ENCODE measurements around the gene CEP70.

DNA sequence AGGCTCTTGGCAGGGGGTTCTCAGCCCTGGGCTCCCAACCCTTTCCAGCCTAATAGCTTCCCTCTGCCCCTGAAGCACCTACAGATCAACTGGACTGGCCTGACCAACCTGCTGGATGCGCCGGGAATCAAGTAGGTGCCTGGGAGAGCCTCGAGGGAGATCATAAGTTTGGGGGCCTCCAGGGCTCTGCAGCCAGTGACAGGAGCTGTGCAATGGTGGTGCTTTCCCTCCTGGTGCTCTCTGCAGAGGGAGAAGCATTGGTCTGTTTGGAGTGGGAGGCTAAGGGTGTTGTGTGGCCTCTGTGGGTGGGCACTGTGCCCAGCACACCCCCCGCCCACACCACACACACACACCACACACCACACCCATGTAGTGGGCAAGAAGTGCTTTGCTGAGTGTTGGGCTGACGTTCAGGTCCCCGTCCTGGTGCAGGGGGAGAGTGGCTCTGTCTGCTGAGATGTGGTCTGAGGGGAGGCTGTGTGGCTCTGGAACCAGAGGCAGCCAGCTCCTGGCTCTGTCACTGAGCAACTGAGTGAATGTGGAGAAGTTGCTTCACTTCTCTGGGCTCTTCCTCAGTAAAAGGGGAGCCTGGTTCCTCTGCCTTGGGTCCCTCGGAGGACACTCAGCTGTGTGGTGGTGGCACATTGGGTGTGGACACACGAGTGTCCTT, 133.4 kb downstream of the CEP70 start:
- TF ChIP-seq, protein P1, sequence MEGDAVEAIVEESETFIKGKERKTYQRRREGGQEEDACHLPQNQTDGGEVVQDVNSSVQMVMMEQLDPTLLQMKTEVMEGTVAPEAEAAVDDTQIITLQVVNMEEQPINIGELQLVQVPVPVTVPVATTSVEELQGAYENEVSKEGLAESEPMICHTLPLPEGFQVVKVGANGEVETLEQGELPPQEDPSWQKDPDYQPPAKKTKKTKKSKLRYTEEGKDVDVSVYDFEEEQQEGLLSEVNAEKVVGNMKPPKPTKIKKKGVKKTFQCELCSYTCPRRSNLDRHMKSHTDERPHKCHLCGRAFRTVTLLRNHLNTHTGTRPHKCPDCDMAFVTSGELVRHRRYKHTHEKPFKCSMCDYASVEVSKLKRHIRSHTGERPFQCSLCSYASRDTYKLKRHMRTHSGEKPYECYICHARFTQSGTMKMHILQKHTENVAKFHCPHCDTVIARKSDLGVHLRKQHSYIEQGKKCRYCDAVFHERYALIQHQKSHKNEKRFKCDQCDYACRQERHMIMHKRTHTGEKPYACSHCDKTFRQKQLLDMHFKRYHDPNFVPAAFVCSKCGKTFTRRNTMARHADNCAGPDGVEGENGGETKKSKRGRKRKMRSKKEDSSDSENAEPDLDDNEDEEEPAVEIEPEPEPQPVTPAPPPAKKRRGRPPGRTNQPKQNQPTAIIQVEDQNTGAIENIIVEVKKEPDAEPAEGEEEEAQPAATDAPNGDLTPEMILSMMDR (IDR thresholded peaks at IDR 0.05): no peak
- TF ChIP-seq POLR2A (IDR thresholded peaks at IDR 0.05): no peak
